GM18868 (cell line): ENCODE data around the gene MVB12B.

Experiments used
- ATAC-seq: cut with Tn5 transposase; IDR thresholded peaks from one replicate; pipeline ENCODE4 v1.9.1; 2021; ENCODE audit warnings: mild to moderate bottlenecking, moderate library complexity; ENCODE audit not compliant: unreplicated experiment

The MVB12B gene

GRCh38 chr9:126486276-126486675, 159.6 kb downstream of the MVB12B start:
- no peak for ATAC-seq

GRCh38 chr9:126487856-126488255, 161.2 kb downstream of the MVB12B start:
- no peak for ATAC-seq

GRCh38 chr9:126488310-126488709, 161.7 kb downstream of the MVB12B start:
- ATAC-seq = no peak

GRCh38 chr9:126488881-126489404, 162.3 kb downstream of the MVB12B start:
- no peak for ATAC-seq

GRCh38 chr9:126489581-126490213, 163.1 kb downstream of the MVB12B start:
- ATAC-seq = no peak

GRCh38 chr9:126490214-126490631, 163.6 kb downstream of the MVB12B start:
- no peak for ATAC-seq

GRCh38 chr9:126490871-126491567, 164.4 kb downstream of the MVB12B start:
- ATAC-seq = no peak

- no peak for ATAC-seq
These were observed 164.9 kb downstream of the MVB12B start for GRCh38 chr9:126491568-126491879.

GRCh38 chr9:126491949-126492348, 165.3 kb downstream of the MVB12B start:
- ATAC-seq = no peak

- no peak for ATAC-seq
These were observed 167.6 kb downstream of the MVB12B start for GRCh38 chr9:126494264-126494663.

- ATAC-seq = no peak
These were observed 168.1 kb downstream of the MVB12B start for GRCh38 chr9:126494746-126495145.

GRCh38 chr9:126495411-126496180, 169.0 kb downstream of the MVB12B start:
- ATAC-seq = no peak

- no peak for ATAC-seq
These were observed 169.6 kb downstream of the MVB12B start for GRCh38 chr9:126496181-126496576.

GRCh38 chr9:126496781-126497659, 170.4 kb downstream of the MVB12B start:
- no peak for ATAC-seq

- ATAC-seq = no peak
These were observed 171.1 kb downstream of the MVB12B start for GRCh38 chr9:126497660-126498275.

- ATAC-seq = no peak
These were observed 171.7 kb downstream of the MVB12B start for GRCh38 chr9:126498331-126498730.

GRCh38 chr9:126499005-126499910, 172.6 kb downstream of the MVB12B start:
- no peak for ATAC-seq

- ATAC-seq = no peak
These were observed 173.4 kb downstream of the MVB12B start for GRCh38 chr9:126499911-126500599.
